DOHH2 (cell line): ENCODE measurements around the gene POLR1F.
A peak's percentile ranks its signal among the peaks of the same experiment; 100 is the strongest.

ENCODE experiments used
- H3F3A ChIP-seq: fragments of 200-600 bp; sonication (generic), shearing (Covaris generic); 2 replicates; pipeline ENCODE4 v1.6.0; 2016; ENCODE audit warnings: antibody characterized with exemption, mild to moderate bottlenecking; ENCODE audit not compliant: control insufficient read depth, insufficient read depth
- H3K27ac ChIP-seq: fragments of 200-600 bp; sonication (generic); 2 replicates; pipeline ENCODE4 v1.5.1; 2014; ENCODE audit warnings: low read depth, mild to moderate bottlenecking, low read length, moderate library complexity
- H3K27me3 ChIP-seq: fragments of 200-600 bp; sonication (generic); 2 replicates; pipeline ENCODE4 v1.6.1; 2014; ENCODE audit warnings: mild to moderate bottlenecking, low read length, mixed read lengths; ENCODE audit not compliant: control insufficient read depth
- H3K36me3 ChIP-seq: fragments of 200-600 bp; sonication (generic); 2 replicates; pipeline ENCODE4 v1.6.1; 2014; ENCODE audit warnings: mild to moderate bottlenecking, low read length, moderate library complexity, mixed read lengths; ENCODE audit not compliant: control insufficient read depth
- H3K4me1 ChIP-seq: fragments of 200-600 bp; sonication (generic); 2 replicates; pipeline ENCODE4 v1.6.1; 2014; ENCODE audit warnings: mild to moderate bottlenecking, low read length, mixed read lengths; ENCODE audit not compliant: control insufficient read depth
- H3K4me2 ChIP-seq: fragments of 200-600 bp; sonication (generic); 2 replicates; pipeline ENCODE4 v1.6.0; 2014; ENCODE audit warnings: mild to moderate bottlenecking, low read length, moderate library complexity
- H3K4me3 ChIP-seq: fragments of 200-600 bp; sonication (generic); 2 replicates; pipeline ENCODE4 v1.5.1; 2014; ENCODE audit warnings: mild to moderate bottlenecking, low read length, mixed read lengths
- H3K79me2 ChIP-seq: fragments of 200-600 bp; sonication (generic); 2 replicates; pipeline ENCODE4 v1.6.1; 2014; ENCODE audit warnings: mild to moderate bottlenecking, low read length, mixed read lengths; ENCODE audit not compliant: control insufficient read depth
- H3K9me2 ChIP-seq: fragments of 200-600 bp; sonication (generic); replicated peaks from 2 replicates; pipeline ENCODE4 v1.6.1; 2014; ENCODE audit warnings: mild to moderate bottlenecking, low read length, mixed read lengths; ENCODE audit not compliant: control insufficient read depth
- H3K9me3 ChIP-seq: fragments of 200-600 bp; sonication (generic); 2 replicates; pipeline ENCODE4 v1.6.1; 2014; ENCODE audit warnings: antibody characterized with exemption, low read length, mixed read lengths; ENCODE audit not compliant: control insufficient read depth, insufficient read depth
- H4K20me1 ChIP-seq: fragments of 200-600 bp; sonication (generic); 2 replicates; pipeline ENCODE4 v1.6.0; 2014; ENCODE audit warnings: low read depth, mild to moderate bottlenecking, antibody characterized with exemption, low read length, moderate library complexity; ENCODE audit not compliant: control insufficient read depth, insufficient read depth
- EZH2phosphoT487 ChIP-seq: fragments of 200-600 bp; sonication (generic); IDR thresholded peaks from 2 replicates; pipeline ENCODE4 v1.6.1; 2017; ENCODE audit warnings: borderline replicate concordance, mild to moderate bottlenecking, antibody characterized with exemption, low read length, moderate library complexity, mixed read lengths
- TF ChIP-seq, protein P1 (sequence below): fragments of 200-600 bp; sonication (generic); IDR thresholded peaks from one replicate; pipeline ENCODE4 v1.5.1; 2014; ENCODE audit warnings: antibody characterized with exemption, mild to moderate bottlenecking, low read depth, low read length; ENCODE audit not compliant: poor library complexity, severe bottlenecking

POLR1F gene

DNA sequence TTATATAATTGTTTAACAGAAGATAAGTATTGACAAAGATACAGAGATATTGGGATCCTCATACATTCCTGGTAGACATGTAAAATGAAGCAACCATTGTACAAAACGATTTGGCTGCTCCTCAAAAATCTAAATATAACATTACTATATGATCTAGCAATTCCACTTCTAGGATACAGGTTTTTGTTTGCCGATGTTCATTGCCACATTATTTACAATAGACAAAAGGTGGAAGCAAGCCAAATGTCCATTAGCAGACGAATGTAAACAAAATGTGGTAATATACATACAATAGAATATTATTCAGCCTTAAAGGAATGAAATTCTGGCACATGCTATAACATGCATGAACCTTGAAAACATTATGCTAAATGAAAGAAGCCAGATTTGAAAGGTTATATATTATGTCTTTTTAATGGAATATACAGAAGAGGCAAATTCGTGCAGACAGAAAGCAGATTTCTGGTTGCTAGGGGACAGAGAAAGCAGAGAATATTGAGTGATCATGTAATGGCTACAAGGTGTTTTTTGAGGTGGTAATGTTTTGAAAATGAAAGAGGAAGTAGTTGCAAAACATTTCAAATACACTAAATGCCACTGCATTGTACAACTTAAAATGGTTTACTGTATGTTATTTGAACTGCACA, 44.9 kb downstream of the POLR1F start:
- Histone ChIP-seq H3K4me3 (peak overlapping the region; percentile 19; the same call in 1 of the 2 replicates), H3K9me2 (no peaks in the 10 kb centered on the region), H3K9me3 (no peaks in the 10 kb centered on the region), H3K79me2 (no peaks in the 10 kb centered on the region), H3K4me1 (peaks cover 18% of the 10 kb centered on the region), H3F3A (no peaks in the 10 kb centered on the region), H3K36me3 (no peaks in the 10 kb centered on the region), H3K27ac (no peak overlapping the region), H4K20me1 (no peaks in the 10 kb centered on the region), H3K27me3 (0 out of 2 replicates have a peak, but pooled peaks cover 3% of the 10 kb centered on the region), H3K4me2 (peak overlapping the region; percentile 29)
- TF ChIP-seq, protein P1, sequence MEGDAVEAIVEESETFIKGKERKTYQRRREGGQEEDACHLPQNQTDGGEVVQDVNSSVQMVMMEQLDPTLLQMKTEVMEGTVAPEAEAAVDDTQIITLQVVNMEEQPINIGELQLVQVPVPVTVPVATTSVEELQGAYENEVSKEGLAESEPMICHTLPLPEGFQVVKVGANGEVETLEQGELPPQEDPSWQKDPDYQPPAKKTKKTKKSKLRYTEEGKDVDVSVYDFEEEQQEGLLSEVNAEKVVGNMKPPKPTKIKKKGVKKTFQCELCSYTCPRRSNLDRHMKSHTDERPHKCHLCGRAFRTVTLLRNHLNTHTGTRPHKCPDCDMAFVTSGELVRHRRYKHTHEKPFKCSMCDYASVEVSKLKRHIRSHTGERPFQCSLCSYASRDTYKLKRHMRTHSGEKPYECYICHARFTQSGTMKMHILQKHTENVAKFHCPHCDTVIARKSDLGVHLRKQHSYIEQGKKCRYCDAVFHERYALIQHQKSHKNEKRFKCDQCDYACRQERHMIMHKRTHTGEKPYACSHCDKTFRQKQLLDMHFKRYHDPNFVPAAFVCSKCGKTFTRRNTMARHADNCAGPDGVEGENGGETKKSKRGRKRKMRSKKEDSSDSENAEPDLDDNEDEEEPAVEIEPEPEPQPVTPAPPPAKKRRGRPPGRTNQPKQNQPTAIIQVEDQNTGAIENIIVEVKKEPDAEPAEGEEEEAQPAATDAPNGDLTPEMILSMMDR, result no peak
- no peak for TF ChIP-seq EZH2phosphoT487

DNA sequence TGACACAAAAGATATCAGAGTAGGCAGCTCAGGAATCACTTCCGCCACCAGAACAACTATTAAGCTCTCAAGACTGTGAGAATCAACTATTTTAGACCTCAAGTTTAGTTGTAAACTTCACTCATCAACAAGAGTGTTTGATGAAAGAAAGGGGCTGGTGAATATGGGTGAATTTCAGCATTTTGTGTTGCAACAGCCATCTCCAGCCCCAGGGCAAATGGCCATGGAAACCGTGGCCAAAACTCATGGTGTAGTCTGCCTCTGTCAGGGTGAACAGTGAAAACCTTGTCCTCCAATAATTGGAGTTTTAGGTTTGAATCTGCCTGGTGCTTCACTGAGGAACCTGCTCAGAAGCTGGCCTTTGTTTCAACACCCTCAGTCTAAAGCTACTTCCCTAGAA, 60.0 kb downstream of the POLR1F start:
- Histone ChIP-seq H3K4me1 (no peaks in the 10 kb centered on the region), H3K9me2 (no peaks in the 10 kb centered on the region), H4K20me1 (no peaks in the 10 kb centered on the region), H3K4me3 (no peak overlapping the region), H3K27me3 (no peaks in the 10 kb centered on the region), H3K27ac (no peak overlapping the region), H3K79me2 (no peaks in the 10 kb centered on the region), H3F3A (no peaks in the 10 kb centered on the region), H3K9me3 (0 out of 2 replicates have a peak, but pooled peaks cover 3% of the 10 kb centered on the region), H3K4me2 (no peak overlapping the region), H3K36me3 (no peaks in the 10 kb centered on the region)
- TF ChIP-seq EZH2phosphoT487, result no peak
- TF ChIP-seq, protein P1, result no peak
